ENCODE results near the gene LRP2. TPM values are rescaled to one million over a fixed set of nuclear protein-coding genes. Genes with fewer than 3 reads are reported as not detected.
A peak's percentile ranks its signal among the peaks of the same experiment; 100 is the strongest.

LRP2 gene
- total RNA-seq, 4 donors from 2014 or later = 154 to 310 (median 184) TPM

- H3K36me3 ChIP-seq = no peaks in the 10 kb centered on the region
- no peaks in the 10 kb centered on the region for H3K27me3 ChIP-seq
- intact Hi-C loops (cut with DNase I) = no loop called here
- no peaks in the 10 kb centered on the region for H3K9me3 ChIP-seq
- peak; percentile 20 to 24 for DNase-seq
- no peak overlapping the region for H3K27ac ChIP-seq
- no peaks in the 10 kb centered on the region for H3K4me1 ChIP-seq
- H3K4me3 ChIP-seq (replicated peaks in 1 of 3) = no peak overlapping the region
- WGBS, 2 donors = 37 to 50% methylated on average over 2 of the region's 2 CpGs
- TF ChIP-seq POLR2A (IDR thresholded peaks at IDR 0.05) (no peak), CTCF (IDR thresholded peaks at IDR 0.05) (no peak)
Measured at GRCh38 chr2:169093535-169093934, 268.8 kb downstream of the LRP2 start.

GRCh38 chr2:169091761-169092519 is 270.4 kb downstream of the LRP2 start:
- peak; percentile 54 to 69 for DNase-seq
- no peaks in the 10 kb centered on the region for H3K36me3 ChIP-seq
- H3K27ac ChIP-seq = no peak overlapping the region
- H3K4me1 ChIP-seq = no peaks in the 10 kb centered on the region
- 69 to 70% methylated on average over 8 of the region's 8 CpGs for WGBS, 2 donors
- no peaks in the 10 kb centered on the region for H3K9me3 ChIP-seq
- no peak overlapping the region for H3K4me3 ChIP-seq (replicated peaks in 1 of 3)
- TF ChIP-seq POLR2A (IDR thresholded peaks at IDR 0.05) = no peak
- TF ChIP-seq CTCF (IDR thresholded peaks at IDR 0.05) = no peak
- intact Hi-C loops (cut with DNase I) = no loop called here
- no peaks in the 10 kb centered on the region for H3K27me3 ChIP-seq

- 76 to 83% methylated on average over 3 of the region's 3 CpGs for WGBS, 2 donors
- Histone ChIP-seq H3K27ac (no peak overlapping the region), H3K9me3 (no peaks in the 10 kb centered on the region), H3K4me1 (no peaks in the 10 kb centered on the region), H3K27me3 (no peaks in the 10 kb centered on the region), H3K36me3 (no peaks in the 10 kb centered on the region), H3K4me3 (replicated peaks in 1 of 3) (no peak overlapping the region)
- intact Hi-C loops (cut with DNase I) = no loop called here
- no peak for DNase-seq
- TF ChIP-seq CTCF (IDR thresholded peaks at IDR 0.05) = no peak
- no peak for TF ChIP-seq POLR2A (IDR thresholded peaks at IDR 0.05)
Measured at GRCh38 chr2:169091256-169091655, 271.1 kb downstream of the LRP2 start.

- 83 to 85% methylated on average over 6 of the region's 6 CpGs for WGBS, 2 donors
- TF ChIP-seq POLR2A (IDR thresholded peaks at IDR 0.05) = no peak
- no peak for TF ChIP-seq CTCF (IDR thresholded peaks at IDR 0.05)
- no peak for DNase-seq
Measured at GRCh38 chr2:169090133-169090820, 272.1 kb downstream of the LRP2 start.

GRCh38 chr2:169089182-169089581 is 273.2 kb downstream of the LRP2 start:
- no peak for DNase-seq
- H3K36me3 ChIP-seq = no peaks in the 10 kb centered on the region
- no peaks in the 10 kb centered on the region for H3K4me1 ChIP-seq
- intact Hi-C loops (cut with DNase I) = no loop called here
- no peaks in the 10 kb centered on the region for H3K9me3 ChIP-seq
- TF ChIP-seq POLR2A (IDR thresholded peaks at IDR 0.05) (no peak), CTCF (IDR thresholded peaks at IDR 0.05) (no peak)
- H3K27ac ChIP-seq = no peak overlapping the region
- no peaks in the 10 kb centered on the region for H3K27me3 ChIP-seq
- no peak overlapping the region for H3K4me3 ChIP-seq (replicated peaks in 1 of 3)
- WGBS, 2 donors = 86% methylated on average over 2 of the region's 2 CpGs

More at GRCh38 chr2:169090133-169090820, 272.1 kb downstream of the LRP2 start:
- no peaks in the 10 kb centered on the region for H3K27me3 ChIP-seq
- intact Hi-C loops (cut with DNase I) = no loop called here
- H3K9me3 ChIP-seq = no peaks in the 10 kb centered on the region
- no peak overlapping the region for H3K27ac ChIP-seq
- no peak overlapping the region for H3K4me3 ChIP-seq (replicated peaks in 1 of 3)
- no peaks in the 10 kb centered on the region for H3K4me1 ChIP-seq
- no peaks in the 10 kb centered on the region for H3K36me3 ChIP-seq

All from thyroid gland (tissue), 4 donors.